Fibroblast of pulmonary artery (primary cell): Measurements from ENCODE around the gene SYNJ2.

Experiments
- DNase-seq: peaks from one replicate; pipeline ENCODE4 v3.0.0-alpha.2; 2010; ENCODE audit warnings: low read depth
- H3K4me3 ChIP-seq: replicated peaks from 2 replicates; pipeline ENCODE4 v1.5.1; 2011; ENCODE audit warnings: low read depth, mild to moderate bottlenecking, control low read depth, low read length, moderate library complexity
- TF ChIP-seq, protein P1 (sequence below): IDR thresholded peaks from 2 replicates; pipeline ENCODE4 v1.5.1; 2011; ENCODE audit warnings: mild to moderate bottlenecking, control low read depth, low read length, inconsistent platforms; ENCODE audit errors: missing control alignments

SYNJ2 gene

GRCh38 chr6:158071121-158072082, 89.7 kb downstream of the SYNJ2 start:
- TF ChIP-seq, protein P1, sequence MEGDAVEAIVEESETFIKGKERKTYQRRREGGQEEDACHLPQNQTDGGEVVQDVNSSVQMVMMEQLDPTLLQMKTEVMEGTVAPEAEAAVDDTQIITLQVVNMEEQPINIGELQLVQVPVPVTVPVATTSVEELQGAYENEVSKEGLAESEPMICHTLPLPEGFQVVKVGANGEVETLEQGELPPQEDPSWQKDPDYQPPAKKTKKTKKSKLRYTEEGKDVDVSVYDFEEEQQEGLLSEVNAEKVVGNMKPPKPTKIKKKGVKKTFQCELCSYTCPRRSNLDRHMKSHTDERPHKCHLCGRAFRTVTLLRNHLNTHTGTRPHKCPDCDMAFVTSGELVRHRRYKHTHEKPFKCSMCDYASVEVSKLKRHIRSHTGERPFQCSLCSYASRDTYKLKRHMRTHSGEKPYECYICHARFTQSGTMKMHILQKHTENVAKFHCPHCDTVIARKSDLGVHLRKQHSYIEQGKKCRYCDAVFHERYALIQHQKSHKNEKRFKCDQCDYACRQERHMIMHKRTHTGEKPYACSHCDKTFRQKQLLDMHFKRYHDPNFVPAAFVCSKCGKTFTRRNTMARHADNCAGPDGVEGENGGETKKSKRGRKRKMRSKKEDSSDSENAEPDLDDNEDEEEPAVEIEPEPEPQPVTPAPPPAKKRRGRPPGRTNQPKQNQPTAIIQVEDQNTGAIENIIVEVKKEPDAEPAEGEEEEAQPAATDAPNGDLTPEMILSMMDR = no peak
- no peak overlapping the region for H3K4me3 ChIP-seq
- no peak for DNase-seq

DNA sequence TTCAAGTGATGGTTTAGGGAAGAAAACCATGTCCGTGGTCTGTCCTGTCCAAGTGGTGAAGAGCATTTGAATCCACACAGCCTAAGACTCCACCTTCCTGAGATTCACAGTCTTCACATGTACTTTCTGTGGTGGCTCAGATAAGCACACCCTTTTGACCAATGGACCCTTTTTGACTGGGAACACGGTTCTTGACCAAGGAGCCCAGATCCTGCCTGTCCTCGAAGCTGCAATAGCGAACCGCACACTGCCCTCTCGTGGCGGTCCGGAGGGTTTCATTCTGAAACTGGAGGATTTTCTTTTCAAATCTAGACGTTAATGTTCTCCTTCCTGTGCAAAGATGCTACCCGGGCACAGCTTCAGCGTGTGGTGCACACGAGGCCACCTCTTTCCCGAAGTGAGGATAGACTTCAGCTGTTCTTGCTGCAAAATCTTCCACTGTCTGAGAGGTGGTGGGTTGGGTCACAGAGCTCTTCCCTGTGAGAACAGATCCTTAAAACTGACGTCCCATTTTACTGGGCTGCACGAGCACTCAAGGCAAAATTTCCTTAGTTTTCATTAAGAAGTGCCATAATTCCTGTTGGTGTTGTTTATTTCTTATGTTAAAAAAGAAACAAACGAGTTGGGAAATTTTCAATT, 90.5 kb downstream of the SYNJ2 start:
- peak; percentile 84 for DNase-seq
- TF ChIP-seq, protein P1 = peak; percentile 85
- no peak overlapping the region for H3K4me3 ChIP-seq

DNA sequence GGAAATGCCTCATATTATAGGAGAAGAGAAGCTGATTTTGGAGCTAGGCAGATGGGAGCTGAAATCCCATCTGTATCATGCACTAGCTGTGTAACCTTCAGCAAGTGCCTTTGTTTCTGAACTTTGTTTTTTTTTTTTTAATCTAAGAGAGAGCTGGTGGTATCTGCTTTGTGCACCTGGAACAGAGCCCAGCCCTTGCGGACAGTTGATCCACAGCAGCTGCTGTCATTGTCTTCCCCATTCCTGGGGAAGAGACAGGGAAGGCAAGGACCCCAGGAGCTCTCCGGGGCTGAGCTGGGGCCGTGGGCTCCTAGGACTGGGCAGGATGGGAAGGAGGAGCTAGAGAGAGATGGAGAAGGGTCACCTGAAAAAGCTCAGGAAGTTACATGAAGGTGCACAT, 92.1 kb downstream of the SYNJ2 start:
- TF ChIP-seq, protein P1 = no peak
- H3K4me3 ChIP-seq = no peak overlapping the region
- peak; percentile 56 for DNase-seq

GRCh38 chr6:158076548-158076947, 94.9 kb downstream of the SYNJ2 start:
- no peak overlapping the region for H3K4me3 ChIP-seq
- TF ChIP-seq, protein P1 = no peak

GRCh38 chr6:158077676-158078075, 96.0 kb downstream of the SYNJ2 start:
- TF ChIP-seq, protein P1 = no peak
- no peak for DNase-seq
- H3K4me3 ChIP-seq = no peak overlapping the region

More at GRCh38 chr6:158076548-158076947, 94.9 kb downstream of the SYNJ2 start:
- DNase-seq = no peak

DNA sequence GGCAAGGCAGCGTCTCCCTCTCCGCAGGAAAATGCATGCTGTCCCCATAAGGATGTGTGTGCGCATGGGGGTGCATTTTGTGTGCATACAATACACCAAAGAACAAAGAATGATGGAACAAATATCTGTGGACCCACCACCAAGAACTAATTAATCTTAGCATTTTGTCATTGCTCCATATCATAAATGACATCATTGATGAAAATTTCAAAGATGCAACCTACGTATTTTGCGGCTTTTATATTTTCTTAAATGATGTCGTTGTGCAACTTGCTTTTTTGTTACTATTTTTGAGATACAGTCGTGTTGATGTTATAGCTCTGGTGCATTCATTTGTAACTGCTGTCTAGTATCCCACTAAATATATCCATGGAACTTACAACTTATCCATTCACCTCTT, 96.7 kb downstream of the SYNJ2 start:
- DNase-seq = no peak
- H3K4me3 ChIP-seq = no peak overlapping the region
- TF ChIP-seq, protein P1 = no peak
